Measurements from ENCODE around the gene FAT1.

GRCh38 chr4:186560647-186561046 is 163.0 kb downstream of the FAT1 start:
- TF ChIP-seq CTCF (conservative IDR thresholded peaks at IDR 0.05; ENCODE audit: low read depth, low read length) (no peak), EZH2 (IDR thresholded peaks at IDR 0.05; ENCODE audit: borderline replicate concordance, low read depth, low read length, poor library complexity, severe bottlenecking) (no peak)

All from A673 (cell line).